Fibroblast of skin of left biceps (primary cell): Measurements from ENCODE around the gene MAP4K1.
"Not testable (repeated sequence)": the region's sequence is repeated elsewhere in the genome, so short reads cannot be mapped to it uniquely, and the experiment has no call there.

Experiments
- DNase-seq, 2 experiments: peaks; one replicate each; pipeline ENCODE4 v3.0.0-alpha.2; 2013; ENCODE audit warnings: low read depth in 2 of 2

Gene MAP4K1

DNA sequence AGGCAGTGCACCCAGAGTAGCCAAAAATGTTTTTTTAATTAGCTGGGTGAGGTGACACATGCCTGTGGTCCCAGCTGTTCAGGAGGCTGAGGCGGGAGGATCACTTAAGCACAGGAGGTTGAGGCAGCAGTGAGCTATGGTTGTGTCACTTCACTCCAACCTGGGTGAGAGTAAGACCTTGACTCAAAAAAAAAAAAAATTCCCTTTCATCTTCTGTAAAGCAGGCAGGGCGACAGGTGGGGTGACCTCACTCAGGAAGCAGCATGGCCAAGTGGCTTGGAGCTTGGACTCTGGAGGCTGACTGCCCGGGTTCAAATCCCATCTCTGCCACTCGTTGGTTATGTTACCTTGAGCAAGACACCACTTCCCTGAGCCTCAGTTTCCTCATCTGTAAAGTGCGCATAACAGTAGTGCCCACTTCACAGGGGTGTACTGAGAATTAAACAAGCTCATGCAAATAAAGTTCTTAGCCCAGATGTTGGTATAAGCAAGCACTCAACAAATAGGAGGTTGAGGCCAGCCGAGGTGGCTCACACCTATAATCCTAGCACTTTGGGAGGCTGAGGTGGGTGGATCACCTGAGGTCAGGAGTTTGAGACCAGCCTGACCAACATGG is 48.3 kb downstream of the MAP4K1 start:
- DNase-seq: no peak

DNA sequence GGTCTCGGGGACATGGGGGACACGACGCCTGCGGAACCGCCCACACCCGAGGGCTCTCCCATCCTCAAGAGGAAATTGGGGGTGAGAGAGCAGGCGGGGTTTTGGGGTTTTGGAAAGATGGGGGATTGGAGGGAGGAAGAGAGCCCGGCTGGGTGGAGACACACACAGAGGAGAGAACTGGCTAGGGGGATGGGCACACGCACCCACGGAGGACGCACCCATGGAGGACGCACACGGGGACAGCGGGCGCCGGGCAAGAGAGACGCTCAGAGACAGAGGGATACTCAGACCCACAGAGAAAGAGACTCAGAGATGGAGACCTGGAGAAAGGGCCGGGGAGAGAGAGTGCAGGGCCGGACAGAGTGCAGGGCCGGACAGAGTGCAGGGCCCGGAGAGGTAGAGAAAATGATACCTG is 52.1 kb downstream of the MAP4K1 start:
- DNase-seq: no peak

DNA sequence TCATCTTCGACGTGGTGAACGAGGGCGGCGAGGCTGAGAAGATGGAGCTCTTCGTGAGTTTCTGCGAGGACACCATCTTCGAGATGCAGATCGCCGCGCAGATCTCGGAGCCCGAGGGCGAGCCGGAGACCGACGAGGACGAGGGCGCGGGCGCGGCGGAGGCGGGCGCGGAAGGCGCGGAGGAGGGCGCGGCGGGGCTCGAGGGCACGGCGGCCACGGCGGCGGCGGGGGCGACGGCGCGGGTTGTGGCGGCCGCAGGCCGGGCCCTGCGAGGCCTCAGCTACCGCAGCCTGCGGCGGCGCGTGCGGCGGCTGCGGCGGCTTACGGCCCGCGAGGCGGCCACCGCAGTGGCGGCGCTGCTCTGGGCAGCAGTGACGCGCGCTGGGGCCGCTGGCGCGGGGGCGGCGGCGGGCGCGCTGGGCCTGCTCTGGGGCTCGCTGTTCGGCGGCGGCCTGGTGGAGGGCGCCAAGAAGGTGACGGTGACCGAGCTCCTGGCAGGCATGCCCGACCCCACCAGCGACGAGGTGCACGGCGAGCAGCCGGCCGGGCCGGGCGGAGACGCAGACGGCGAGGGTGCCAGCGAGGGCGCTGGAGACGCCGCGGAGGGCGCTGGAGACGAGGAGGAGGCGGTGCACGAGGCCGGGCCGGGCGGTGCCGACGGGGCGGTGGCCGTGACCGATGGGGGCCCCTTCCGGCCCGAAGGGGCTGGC is 52.6 kb downstream of the MAP4K1 start:
- no peak for DNase-seq

DNA sequence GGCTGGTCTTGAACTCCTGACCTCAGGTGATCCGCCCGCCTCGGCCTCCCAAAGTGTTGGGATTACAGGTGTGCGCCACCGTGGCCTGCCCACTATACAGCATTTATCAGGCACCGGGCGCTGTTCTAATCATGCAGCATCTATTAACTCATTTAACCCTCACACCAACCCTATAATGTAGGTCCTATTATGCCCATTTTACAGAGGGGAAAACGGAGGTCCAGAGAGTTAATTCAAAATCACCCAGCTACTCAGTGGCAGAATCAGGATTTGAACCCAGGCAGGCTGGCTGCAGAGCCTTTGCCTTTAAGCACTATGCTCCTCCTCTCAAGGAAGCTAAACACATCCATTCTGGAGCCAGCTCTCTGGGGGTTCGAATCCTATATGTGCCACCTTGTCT is 54.3 kb downstream of the MAP4K1 start:
- no peak for DNase-seq

DNA sequence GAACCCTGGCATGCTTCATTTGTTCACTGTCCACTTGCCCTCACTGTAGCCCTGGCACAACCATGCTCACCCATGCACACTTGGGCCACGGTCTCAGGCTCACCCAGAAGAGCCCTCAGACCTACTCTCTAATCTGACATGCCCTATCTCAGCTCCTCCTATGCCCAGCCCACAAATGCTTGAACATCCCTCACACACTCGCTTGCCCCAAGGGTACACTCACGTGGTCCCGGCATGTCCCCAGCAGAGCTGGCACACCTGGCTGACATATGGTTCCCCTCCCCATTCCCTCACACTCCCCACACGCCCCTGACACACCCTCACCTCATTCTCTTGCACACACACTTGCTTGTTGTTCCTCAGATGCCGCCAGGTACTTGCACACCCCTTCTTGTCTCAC is 55.7 kb downstream of the MAP4K1 start:
- DNase-seq: no peak

DNA sequence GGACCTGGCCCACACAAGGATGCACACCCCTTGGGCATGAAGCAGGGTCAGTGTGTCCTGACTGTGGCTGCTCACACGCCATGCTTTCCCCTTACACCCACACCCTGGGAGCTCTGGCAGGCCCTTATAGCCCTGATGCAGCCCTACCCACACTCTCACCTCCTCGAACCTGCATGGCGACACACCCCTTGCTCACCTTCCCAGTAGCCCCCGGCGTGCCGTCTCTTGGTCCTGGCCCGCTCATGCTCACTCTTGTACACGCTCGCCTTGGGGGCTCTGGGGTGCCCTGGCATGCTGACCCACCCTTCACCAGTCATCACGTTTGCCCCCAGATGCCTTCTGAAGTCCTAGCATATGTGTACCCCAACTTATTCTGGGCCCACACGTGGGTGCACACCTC is 56.1 kb downstream of the MAP4K1 start:
- DNase-seq: no peak

DNA sequence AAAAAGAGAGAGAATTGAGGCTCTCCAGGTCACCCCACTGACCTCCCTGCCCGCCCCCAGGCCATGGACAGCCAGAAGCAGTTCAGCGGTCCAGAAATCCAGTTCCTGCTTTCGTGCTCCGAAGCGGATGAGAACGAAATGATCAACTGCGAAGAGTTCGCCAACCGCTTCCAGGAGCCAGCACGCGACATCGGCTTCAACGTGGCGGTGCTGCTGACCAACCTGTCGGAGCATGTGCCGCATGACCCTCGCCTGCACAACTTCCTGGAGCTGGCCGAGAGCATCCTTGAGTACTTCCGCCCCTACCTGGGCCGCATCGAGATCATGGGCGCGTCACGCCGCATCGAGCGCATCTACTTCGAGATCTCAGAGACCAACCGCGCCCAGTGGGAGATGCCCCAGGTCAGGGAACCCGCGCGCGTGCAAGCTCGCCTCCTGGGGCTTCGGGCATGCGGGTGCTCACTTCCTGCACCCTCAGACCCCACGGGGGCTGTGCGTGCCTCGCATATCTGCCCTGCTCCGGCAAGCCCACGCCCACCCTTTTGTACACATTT is 56.6 kb downstream of the MAP4K1 start:
- no peak for DNase-seq

DNA sequence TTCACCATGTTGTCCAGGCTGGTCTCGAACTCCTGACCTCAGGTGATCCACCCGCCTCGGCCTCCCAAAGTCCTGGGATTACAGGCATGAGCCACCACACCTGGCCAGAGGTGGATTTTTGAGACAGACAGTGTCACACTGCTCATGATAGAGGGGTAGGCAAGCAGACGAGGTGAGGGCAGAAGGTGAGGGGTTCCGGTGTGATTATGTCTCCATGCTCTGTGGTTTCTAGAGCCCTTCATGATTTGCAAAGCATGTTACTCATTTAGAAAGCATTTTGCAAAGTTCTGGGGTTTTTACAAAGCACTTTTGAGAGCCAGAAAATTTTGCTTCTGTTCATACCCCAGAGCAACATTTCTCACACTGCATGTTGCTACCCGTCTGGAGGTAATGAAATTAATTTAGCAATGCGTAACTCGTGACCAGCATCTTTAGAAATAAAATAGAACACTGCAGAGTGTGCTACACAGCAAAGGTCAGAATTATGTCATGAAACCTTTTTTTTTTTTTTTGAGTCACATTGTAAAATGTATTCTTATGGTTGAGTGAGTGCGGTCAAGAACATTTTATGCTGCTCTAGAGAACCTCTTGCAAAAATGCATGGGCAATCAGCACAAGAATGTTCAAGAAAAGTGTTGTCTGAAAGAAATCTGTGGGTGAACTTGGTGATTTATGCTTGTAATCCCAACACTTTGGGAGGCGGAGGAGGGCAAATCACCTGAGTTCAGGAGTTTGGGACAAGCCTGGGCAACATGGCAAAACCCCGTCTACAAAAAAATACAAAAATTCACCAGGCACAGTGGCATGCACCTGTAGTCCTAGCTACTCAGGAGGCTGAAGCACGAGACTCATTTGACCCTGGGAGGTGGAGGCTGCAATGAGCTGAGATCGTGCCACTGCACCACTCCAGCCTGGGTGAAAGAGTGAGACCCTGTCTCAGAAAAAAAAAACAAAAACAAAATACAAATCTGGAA is 58.0 kb downstream of the MAP4K1 start:
- DNase-seq: no peak

DNA sequence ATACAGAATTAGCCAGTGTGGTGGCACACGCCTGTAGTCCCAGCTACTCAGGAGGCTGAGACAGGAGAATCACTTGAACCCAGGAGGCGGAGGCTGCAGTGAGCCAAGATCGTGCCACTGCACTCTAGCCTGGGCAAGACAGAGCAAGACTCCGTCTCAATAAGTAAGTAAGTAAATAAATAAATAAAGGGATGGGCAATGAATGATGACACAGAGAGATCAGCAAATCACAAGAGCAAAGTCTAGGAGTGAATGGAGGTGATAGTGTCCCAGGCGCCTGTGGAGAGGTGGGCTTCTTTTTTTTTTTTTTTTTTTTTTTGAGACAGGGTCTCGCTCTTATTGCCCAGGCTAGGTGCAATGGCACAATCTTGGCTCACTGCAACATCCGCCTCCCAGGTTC is 58.8 kb downstream of the MAP4K1 start:
- not testable (repeated sequence) for DNase-seq

DNA sequence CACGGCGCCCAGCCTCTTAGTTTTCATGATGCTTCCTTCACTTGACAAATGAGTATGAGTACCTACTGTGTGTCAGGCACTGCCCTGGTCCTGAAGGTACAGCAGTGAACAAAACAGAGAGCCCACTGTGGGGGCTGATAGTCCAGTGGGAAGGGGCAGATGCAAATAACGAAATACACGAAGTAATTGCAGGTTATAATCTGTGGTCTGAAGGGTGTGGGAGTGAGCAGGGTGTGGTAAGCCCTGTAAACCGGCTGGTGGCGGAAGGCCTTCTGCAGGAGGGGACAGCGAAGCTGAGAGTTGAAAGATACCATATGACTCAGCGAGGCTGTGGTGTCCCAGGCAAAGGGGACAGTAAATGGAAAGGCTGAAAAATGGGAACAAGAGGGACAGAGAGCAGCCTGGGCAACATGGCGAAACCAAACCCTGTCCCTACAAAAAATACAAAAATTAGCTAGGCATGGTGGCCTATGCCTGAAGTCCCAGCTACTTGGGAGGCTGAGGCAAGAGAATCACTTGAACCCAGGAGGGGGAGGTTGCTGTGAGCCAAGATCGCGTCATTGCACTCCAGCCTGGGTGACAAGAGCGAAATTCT is 60.5 kb downstream of the MAP4K1 start:
- no peak for DNase-seq

DNA sequence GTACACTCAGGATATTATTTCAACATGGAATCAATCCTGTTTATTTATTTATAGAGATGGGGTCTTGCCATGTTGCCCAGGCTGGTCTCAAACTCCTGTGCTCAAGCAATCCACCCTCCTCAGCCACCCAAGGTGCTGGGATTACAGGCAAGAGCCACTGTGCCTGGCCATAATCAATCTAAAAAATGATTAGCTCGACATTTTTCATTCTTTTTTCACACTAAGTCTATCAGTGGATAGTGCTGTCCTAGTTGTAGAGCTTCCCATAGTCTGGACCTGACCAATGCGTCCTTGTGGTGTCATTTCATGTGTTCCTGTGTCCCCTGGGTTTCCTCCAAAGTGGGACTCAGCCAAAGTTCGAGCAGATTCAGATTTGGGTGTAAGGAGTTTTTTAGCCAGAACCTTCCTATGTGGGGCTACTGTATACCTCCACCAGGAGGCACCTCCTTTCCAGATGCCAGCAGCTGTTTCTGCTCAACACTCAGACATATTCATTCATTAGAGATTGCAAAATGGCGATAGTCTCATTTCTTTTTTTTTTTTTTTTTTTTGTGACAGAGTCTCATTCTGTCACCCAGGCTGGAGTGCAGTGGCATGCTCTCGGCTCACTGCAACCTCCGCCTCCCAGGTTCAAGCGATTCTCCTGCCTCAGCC is 61.1 kb downstream of the MAP4K1 start:
- no peak for DNase-seq

DNA sequence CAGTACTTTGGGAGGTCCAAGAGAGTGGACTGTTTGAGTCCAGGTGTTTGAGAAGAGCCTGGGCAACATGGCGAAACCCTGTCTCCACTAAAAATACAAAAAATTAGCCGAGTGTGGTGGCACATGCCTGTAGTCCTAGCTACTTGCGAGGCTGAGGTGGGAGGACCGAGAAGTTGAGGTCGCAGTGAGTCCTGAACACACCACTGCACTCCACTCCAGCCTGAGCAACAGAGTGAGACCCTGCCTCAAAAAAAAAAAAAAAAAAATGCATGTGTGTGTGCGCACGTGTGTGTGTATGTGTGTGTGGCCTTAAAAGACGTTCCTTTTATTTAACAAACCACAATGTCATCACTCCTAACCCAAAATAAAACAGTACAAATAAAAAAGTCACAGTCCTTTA is 62.6 kb downstream of the MAP4K1 start:
- no peak for DNase-seq

DNA sequence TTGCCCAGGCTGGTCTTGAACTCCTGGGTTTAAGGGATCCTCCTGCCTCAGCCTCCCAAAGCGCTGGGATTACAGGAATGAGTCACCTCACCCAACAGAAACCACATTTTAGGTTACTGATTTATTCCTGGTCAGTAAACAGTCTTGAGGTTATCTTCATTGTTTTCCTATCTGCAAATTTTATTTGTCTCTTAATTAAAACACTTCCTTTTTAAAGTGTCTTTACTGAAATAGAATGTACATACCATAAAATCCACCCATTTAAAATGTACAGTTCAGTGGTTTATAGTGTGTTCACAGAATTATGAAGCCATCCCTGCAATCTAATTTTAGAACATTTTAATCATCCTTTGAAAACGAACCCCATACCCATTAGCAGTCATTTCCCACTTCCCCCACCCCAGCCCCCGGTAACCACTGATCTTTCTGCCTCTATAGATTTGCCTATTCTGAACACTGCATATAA is 63.0 kb downstream of the MAP4K1 start:
- no peak for DNase-seq

DNA sequence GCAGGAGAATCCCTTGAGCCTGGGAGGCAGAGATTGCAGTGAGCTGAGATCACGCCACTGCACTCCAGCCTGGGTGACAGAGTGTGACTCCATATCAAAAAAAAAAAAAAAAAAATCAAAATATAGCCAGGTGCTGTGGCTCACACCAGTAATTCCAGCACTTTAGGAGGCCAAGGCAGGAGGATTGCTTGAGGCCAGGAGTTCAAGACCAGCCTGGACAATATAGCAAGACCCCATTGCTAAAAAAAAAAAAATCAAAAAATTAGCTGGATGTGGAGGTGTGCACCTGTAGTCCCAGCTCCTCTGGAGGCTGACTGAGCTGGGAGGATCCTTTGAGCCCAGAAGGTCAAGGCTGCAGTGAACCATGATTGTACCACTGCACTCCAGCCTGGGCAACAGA is 64.5 kb downstream of the MAP4K1 start:
- DNase-seq: not testable (repeated sequence)

DNA sequence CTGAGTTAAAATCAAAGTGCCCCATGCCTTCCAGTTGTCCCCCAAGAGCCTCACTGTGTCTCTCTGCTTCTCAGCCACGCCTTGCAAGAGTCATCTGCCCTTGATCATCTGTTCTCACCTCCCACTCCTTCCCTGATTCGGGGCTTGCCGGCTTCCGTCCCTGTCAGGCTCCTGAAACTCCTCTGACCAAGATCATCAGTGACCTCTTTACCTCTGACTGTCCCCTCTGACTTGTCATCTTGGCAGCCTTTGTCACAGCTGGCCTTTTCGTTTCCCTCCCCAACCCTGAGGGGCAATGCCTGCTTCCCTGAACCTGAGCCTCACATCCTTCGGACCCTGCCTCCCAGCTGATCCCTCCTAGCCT is 66.3 kb downstream of the MAP4K1 start:
- DNase-seq: no peak

DNA sequence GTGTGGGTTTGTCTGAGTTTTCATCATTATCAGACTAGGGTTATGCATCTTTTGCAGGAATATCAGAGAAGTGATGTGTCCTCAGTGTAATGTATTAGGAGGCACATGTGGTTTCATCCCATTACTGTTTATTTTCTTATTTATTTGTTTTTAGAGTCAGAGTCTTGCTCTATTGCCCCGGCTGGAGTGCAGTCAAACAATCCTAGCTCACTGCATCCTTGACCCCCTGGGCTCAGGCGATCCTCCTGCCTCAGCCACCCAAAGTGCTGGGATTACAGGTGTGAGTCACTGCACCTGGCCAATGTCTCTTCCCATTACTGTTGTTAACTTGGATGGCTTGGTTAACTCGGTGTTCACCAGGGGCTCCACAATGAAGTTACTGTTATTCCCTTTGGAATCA is 67.4 kb downstream of the MAP4K1 start:
- DNase-seq: no peak

DNA sequence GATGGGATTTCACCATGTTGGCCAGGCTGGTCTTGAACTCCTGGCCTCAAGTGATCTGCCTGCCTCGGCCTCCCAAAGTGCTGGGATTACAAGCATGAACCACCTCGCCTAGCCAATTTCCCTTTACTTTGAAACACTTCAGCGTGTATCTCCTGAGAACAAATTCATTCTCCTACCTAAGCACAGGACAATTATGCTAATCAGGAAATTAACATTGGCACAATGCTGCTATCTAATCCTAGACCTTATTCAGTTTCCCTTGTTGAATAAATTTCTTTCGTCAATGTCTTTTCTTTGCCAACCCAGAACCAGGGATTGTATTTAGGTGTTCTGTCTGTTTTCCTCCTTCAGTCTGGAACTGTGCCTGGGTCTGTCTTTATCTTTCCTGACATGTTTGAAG is 67.8 kb downstream of the MAP4K1 start:
- DNase-seq: no peak

DNA sequence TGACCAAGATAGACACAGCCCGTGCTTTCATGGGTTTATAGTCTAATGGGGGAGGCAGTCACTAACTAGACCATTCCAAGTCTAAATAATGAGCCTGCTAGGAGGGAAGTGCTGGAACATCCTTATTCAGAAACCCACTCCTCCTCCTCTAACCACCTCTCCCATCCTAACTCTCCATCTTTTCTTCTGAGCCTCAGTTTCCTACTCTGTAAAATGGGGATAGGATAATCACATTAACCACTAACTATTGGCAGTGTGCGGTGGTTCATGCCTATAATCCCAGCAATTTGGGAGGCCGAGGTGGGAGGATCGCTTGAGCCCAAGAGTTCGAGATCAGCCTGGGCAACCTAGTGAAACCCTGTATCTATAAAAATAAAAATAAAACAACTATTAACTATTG is 68.7 kb downstream of the MAP4K1 start:
- no peak for DNase-seq

DNA sequence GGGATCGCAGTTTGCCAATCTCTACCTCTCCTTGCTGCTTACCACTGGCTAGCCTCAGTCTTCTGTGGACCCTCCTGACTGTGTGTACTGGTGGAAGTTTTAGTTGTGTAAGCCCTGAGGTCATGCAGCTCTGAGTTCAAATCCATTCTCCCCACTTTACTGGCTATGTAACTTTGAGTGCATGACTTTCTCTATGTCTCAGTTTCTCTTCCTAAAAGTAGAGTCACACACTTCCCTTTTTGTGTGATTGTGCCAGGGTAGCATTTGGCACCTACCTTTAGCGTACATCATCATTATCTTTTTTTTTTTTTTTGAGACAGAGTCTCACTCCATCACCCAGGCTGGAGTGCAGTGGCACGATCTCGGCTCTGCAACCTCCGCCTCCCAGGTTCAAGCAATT is 70.3 kb downstream of the MAP4K1 start:
- DNase-seq: no peak

DNA sequence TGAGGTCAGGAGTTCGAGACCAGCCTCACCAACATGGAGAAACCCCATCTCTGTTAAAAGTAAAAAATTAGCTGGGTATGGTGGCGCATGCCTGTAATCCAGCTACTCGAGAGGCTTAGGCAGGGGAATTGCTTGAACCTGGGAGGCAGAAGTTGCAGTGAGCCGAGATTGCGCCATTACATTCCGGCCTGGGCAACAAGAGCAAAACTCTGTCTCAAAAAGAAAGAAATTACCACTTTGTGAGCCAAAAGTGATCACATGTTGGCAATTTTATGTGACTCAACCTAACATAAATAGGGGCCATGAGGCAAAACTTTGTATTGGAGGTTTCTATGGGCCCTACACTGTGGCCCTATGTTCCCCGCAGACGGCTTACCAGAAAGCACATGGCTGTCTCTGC is 72.2 kb downstream of the MAP4K1 start:
- no peak for DNase-seq

DNA sequence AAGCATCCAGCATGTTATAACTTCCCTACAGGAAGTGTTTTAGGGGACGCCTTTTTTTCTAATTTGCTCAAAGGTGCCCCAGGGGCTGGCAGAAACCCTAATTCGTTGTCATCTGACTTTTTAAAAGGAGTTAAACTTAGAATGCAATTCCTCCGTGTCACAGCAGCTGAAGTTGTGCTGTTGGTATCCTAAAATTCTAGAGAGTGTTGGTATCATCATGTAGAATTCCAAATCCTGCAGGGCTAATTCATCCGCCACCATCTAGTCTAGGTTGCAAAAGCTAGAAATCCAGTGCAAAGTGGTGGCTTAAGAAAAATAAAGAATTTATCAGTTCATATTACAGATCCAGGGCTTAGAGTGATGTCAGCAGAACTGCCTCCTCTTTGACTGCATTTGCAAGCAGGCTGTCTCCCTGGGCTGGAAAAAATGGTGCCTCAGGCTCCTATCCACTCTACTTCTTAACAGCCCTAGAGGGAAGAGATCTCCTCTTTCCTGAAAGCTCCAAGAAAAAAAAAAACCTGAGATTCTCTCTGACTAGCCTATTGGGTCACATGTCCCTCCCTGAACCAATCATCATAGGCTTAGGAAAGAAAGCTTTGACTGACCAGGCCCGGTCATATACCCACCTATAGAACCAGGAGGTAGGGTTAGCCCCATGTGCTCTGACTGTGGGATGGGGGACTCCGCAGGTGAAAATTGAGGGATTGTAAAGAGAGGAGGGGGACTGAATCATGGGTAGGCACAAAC is 73.0 kb downstream of the MAP4K1 start:
- no peak for DNase-seq
